ENCODE results near the gene BMPR1A. TPM values are rescaled to one million over a fixed set of nuclear protein-coding genes. Genes with fewer than 3 reads are reported as not detected.

Gene BMPR1A
- total and polyA plus RNA-seq, 4 donors: 2.2 to 16.0 (median 8.9) TPM

DNA sequence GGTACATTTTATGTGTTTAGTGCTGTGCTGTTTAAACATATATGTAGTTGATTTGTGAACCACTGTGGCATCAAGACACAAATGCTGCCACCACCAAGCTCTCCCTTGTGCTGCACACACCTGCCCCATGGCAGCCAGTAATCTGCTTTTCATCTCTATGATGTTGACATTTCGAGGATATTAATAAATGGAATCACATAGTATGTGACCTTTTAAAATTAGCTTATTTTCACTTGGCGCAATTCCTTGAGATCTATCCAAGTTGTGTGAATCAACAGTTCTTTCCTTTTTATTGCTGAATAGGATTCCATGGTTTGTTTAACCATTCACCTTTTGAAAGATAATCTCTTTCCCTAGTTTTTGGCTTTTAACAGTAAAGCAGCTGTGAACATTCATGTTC, 73.1 kb downstream of the BMPR1A start:
- Histone ChIP-seq H3K27me3 (ENCODE audit: control insufficient read depth in 4 of 4, insufficient read depth in 4 of 4, low read length in 3 of 4) (no peaks in the 10 kb centered on the region), H3K4me3 (ENCODE audit: low read depth in 1 of 3, low read length in 3 of 3) (no peak overlapping the region), H3K4me1 (ENCODE audit: control insufficient read depth in 4 of 4, insufficient read depth in 4 of 4, low read length in 3 of 4) (no peaks in the 10 kb centered on the region), H3K9me3 (ENCODE audit: control insufficient read depth in 4 of 4, low read length in 3 of 4) (no peaks in the 10 kb centered on the region), H3K36me3 (ENCODE audit: control insufficient read depth in 4 of 4, insufficient read depth in 3 of 4, low read depth in 1 of 4, low read length in 3 of 4) (no peaks in the 10 kb centered on the region), H3K9ac (ENCODE audit: low read depth in 1 of 2, low read length in 2 of 2) (no peak overlapping the region), H3K27ac (ENCODE audit: low read depth in 1 of 2, low read length in 2 of 2) (no peak overlapping the region)
- 79% methylated on average over 2 of the region's 2 CpGs for WGBS
- TF ChIP-seq JUND (IDR thresholded peaks at IDR 0.05) (no peak), NR2F2 (IDR thresholded peaks at IDR 0.05) (no peak), GABPA (IDR thresholded peaks at IDR 0.05 in 1 of 2, conservative IDR thresholded peaks at IDR 0.05 in 1 of 2) (no peak), FOXA1 (IDR thresholded peaks at IDR 0.05) (no peak), SP1 (IDR thresholded peaks at IDR 0.05) (no peak), EGR1 (IDR thresholded peaks at IDR 0.05; ENCODE audit: low read depth in 2 of 2) (no peak)
- TF ChIP-seq, protein P1, sequence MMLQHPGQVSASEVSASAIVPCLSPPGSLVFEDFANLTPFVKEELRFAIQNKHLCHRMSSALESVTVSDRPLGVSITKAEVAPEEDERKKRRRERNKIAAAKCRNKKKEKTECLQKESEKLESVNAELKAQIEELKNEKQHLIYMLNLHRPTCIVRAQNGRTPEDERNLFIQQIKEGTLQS (IDR thresholded peaks at IDR 0.05): no peak
- TF ChIP-seq, protein P2, sequence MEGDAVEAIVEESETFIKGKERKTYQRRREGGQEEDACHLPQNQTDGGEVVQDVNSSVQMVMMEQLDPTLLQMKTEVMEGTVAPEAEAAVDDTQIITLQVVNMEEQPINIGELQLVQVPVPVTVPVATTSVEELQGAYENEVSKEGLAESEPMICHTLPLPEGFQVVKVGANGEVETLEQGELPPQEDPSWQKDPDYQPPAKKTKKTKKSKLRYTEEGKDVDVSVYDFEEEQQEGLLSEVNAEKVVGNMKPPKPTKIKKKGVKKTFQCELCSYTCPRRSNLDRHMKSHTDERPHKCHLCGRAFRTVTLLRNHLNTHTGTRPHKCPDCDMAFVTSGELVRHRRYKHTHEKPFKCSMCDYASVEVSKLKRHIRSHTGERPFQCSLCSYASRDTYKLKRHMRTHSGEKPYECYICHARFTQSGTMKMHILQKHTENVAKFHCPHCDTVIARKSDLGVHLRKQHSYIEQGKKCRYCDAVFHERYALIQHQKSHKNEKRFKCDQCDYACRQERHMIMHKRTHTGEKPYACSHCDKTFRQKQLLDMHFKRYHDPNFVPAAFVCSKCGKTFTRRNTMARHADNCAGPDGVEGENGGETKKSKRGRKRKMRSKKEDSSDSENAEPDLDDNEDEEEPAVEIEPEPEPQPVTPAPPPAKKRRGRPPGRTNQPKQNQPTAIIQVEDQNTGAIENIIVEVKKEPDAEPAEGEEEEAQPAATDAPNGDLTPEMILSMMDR (IDR thresholded peaks at IDR 0.05; ENCODE audit: low read depth, low read length, missing input control): no peak
- TF ChIP-seq, protein P3, sequence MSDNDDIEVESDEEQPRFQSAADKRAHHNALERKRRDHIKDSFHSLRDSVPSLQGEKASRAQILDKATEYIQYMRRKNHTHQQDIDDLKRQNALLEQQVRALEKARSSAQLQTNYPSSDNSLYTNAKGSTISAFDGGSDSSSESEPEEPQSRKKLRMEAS (IDR thresholded peaks at IDR 0.05): no peak
- DNase-seq (ENCODE audit: low spot score): no peak

DNA sequence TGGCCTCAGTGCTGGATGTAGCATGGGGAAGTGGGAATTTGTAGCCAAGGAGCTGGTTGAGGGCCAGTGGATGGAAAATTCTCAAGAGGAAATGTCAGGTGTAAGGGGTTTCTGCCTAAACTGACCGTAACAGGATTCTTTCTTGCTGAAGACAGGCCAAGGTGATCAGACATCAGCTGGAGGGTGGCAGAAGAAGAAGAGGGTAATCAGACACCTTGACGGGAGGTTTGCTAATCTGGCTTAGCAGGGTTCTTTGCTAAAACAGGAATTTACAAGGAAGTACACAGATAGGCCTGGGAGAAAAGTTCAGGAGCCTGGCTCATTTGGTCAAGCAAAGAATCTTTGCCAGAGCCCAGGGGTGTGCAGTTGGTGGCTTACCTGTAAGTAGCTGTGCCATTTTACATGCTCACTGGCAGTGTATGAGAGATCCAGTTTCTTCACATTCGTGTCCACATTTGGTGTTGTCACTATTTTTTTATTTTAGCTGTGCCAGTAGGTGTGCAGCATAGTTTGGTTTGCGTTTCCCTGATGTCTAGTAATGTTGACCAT, 73.7 kb downstream of the BMPR1A start:
- no peaks in the 10 kb centered on the region for H3K4me1 ChIP-seq (ENCODE audit: control insufficient read depth in 4 of 4, insufficient read depth in 4 of 4, low read length in 3 of 4)
- WGBS: 94% methylated on average over 4 of the region's 4 CpGs
- H3K4me3 ChIP-seq (ENCODE audit: low read depth in 1 of 3, low read length in 3 of 3): no peak overlapping the region
- DNase-seq (ENCODE audit: low spot score): no peak
- TF ChIP-seq RXRA (IDR thresholded peaks at IDR 0.05): no peak
- TF ChIP-seq, protein P2 (IDR thresholded peaks at IDR 0.05; ENCODE audit: low read depth, low read length, missing input control): no peak
- no peak for TF ChIP-seq JUND (IDR thresholded peaks at IDR 0.05)
- TF ChIP-seq FOXA2 (IDR thresholded peaks at IDR 0.05): no peak
- TF ChIP-seq HNF4A (conservative IDR thresholded peaks at IDR 0.05): no peak
- TF ChIP-seq, protein P4, sequence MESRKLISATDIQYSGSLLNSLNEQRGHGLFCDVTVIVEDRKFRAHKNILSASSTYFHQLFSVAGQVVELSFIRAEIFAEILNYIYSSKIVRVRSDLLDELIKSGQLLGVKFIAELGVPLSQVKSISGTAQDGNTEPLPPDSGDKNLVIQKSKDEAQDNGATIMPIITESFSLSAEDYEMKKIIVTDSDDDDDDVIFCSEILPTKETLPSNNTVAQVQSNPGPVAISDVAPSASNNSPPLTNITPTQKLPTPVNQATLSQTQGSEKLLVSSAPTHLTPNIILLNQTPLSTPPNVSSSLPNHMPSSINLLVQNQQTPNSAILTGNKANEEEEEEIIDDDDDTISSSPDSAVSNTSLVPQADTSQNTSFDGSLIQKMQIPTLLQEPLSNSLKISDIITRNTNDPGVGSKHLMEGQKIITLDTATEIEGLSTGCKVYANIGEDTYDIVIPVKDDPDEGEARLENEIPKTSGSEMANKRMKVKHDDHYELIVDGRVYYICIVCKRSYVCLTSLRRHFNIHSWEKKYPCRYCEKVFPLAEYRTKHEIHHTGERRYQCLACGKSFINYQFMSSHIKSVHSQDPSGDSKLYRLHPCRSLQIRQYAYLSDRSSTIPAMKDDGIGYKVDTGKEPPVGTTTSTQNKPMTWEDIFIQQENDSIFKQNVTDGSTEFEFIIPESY (IDR thresholded peaks at IDR 0.05): no peak
- no peak for TF ChIP-seq FOXA1 (IDR thresholded peaks at IDR 0.05)
- TF ChIP-seq TAF1 (conservative IDR thresholded peaks at IDR 0.05): no peak
- TF ChIP-seq, protein P3 (IDR thresholded peaks at IDR 0.05): no peak
- no peak for TF ChIP-seq EGR1 (IDR thresholded peaks at IDR 0.05; ENCODE audit: low read depth in 2 of 2)
- TF ChIP-seq RAD21 (IDR thresholded peaks at IDR 0.05): no peak
- TF ChIP-seq NR2F2 (IDR thresholded peaks at IDR 0.05): no peak
- no peak overlapping the region for H3K27ac ChIP-seq (ENCODE audit: low read depth in 1 of 2, low read length in 2 of 2)
- no peaks in the 10 kb centered on the region for H3K27me3 ChIP-seq (ENCODE audit: control insufficient read depth in 4 of 4, insufficient read depth in 4 of 4, low read length in 3 of 4)
- no peaks in the 10 kb centered on the region for H3K9me3 ChIP-seq (ENCODE audit: control insufficient read depth in 4 of 4, low read length in 3 of 4)
- no peaks in the 10 kb centered on the region for H3K36me3 ChIP-seq (ENCODE audit: control insufficient read depth in 4 of 4, insufficient read depth in 3 of 4, low read depth in 1 of 4, low read length in 3 of 4)
- H3K9ac ChIP-seq (ENCODE audit: low read depth in 1 of 2, low read length in 2 of 2): no peak overlapping the region
